HG03135 (cell line): ENCODE results near the gene RBFA.
A peak's percentile ranks its signal among the peaks of the same experiment; 100 is the strongest.
"Not testable (repeated sequence)": the region's sequence is repeated elsewhere in the genome, so short reads cannot be mapped to it uniquely, and the experiment has no call there.

Source experiments
- ATAC-seq: cut with Tn5 transposase; IDR thresholded peaks from one replicate; pipeline ENCODE4 v1.9.1; 2021; ENCODE audit warnings: mild to moderate bottlenecking, moderate library complexity; ENCODE audit not compliant: unreplicated experiment

Gene RBFA

GRCh38 chr18:80027719-80028118 is 6.5 kb upstream of the RBFA start:
- not testable (repeated sequence) for ATAC-seq

- ATAC-seq = no peak
Observed at GRCh38 chr18:80029690-80030089, 4.5 kb upstream of the RBFA start.

- peak; percentile 46 for ATAC-seq
Observed at GRCh38 chr18:80033181-80034067, 810 bp upstream of the RBFA start.

- no peak for ATAC-seq
Observed at GRCh38 chr18:80034852-80035406, 695 bp downstream of the RBFA start.

- no peak for ATAC-seq
Observed at GRCh38 chr18:80035997-80036396, 1.8 kb downstream of the RBFA start.

- no peak for ATAC-seq
Observed at GRCh38 chr18:80037300-80037699, 3.1 kb downstream of the RBFA start.

- no peak for ATAC-seq
Observed at GRCh38 chr18:80037869-80038630, 3.8 kb downstream of the RBFA start.

- ATAC-seq = no peak
Observed at GRCh38 chr18:80040515-80040914, 6.3 kb downstream of the RBFA start.

GRCh38 chr18:80041424-80041823 is 7.2 kb downstream of the RBFA start:
- no peak for ATAC-seq

GRCh38 chr18:80042785-80043184 is 8.6 kb downstream of the RBFA start:
- no peak for ATAC-seq

- ATAC-seq = no peak
Observed at GRCh38 chr18:80044072-80044471, 9.8 kb downstream of the RBFA start.

- ATAC-seq = no peak
Observed at GRCh38 chr18:80046011-80046410, 11.8 kb downstream of the RBFA start.

- ATAC-seq = no peak
Observed at GRCh38 chr18:80046431-80046830, 12.2 kb downstream of the RBFA start.

GRCh38 chr18:80046961-80047541 is 12.8 kb downstream of the RBFA start:
- ATAC-seq = no peak

- no peak for ATAC-seq
Observed at GRCh38 chr18:80050797-80051196, 16.6 kb downstream of the RBFA start.

GRCh38 chr18:80056095-80056494 is 21.9 kb downstream of the RBFA start:
- ATAC-seq = no peak

- ATAC-seq = no peak
Observed at GRCh38 chr18:80059945-80060344, 25.7 kb downstream of the RBFA start.

GRCh38 chr18:80065705-80066104 is 31.5 kb downstream of the RBFA start:
- ATAC-seq = no peak

GRCh38 chr18:80067321-80067720 is 33.1 kb downstream of the RBFA start:
- ATAC-seq = no peak

- ATAC-seq = no peak
Observed at GRCh38 chr18:80067897-80068296, 33.7 kb downstream of the RBFA start.

- no peak for ATAC-seq
Observed at GRCh38 chr18:80068571-80069272, 34.5 kb downstream of the RBFA start.
